A549 (cell line): ENCODE data around the gene AQR. TPM values are rescaled to one million over a fixed set of nuclear protein-coding genes. Genes with fewer than 3 reads are reported as not detected.

ENCODE experiments used
- BHLHE40 ChIP-seq: IDR thresholded peaks from 2 replicates; pipeline ENCODE4 v1.6.1; 2012; ENCODE audit warnings: low read depth, low read length, inconsistent platforms
- CBX2 ChIP-seq: fragments of 200-600 bp; sonication (generic); IDR thresholded peaks from 2 replicates; pipeline ENCODE4 v1.6.1; 2016; ENCODE audit warnings: low read depth, mild to moderate bottlenecking, borderline replicate concordance
- CEBPB ChIP-seq, 2 experiments: fragments of >200 bp in 1 of 2; sonication (Bioruptor Twin) in 1 of 2; formaldehyde crosslinking in 1 of 2; IDR thresholded peaks; 2 replicates each; pipeline ENCODE4 v1.6.1; 2012 to 2016
- CHD4 ChIP-seq: fragments of 200-600 bp; sonication (generic); IDR thresholded peaks from 2 replicates; pipeline ENCODE4 v1.6.1; 2016; ENCODE audit warnings: antibody characterized with exemption, mild to moderate bottlenecking, borderline replicate concordance
- CTCF ChIP-seq: fragments of >200 bp; sonication (Bioruptor Twin); formaldehyde crosslinking; IDR thresholded peaks from 3 replicates; pipeline ENCODE4 v1.5.1; 2016
- EHF ChIP-seq: fragments of 250-450 bp; sonication (Bioruptor Pico); IDR thresholded peaks from 2 replicates; pipeline ENCODE4 v1.5.0; 2020; ENCODE audit warnings: mild to moderate bottlenecking
- EHMT2 ChIP-seq: fragments of 200-600 bp; sonication (generic); IDR thresholded peaks from 2 replicates; pipeline ENCODE4 v1.6.1; 2016; ENCODE audit warnings: antibody characterized with exemption, low read depth, mild to moderate bottlenecking, moderate library complexity
- ELK1 ChIP-seq: fragments of 150-350 bp; IDR thresholded peaks from 2 replicates; pipeline ENCODE4 v1.6.1; 2014; ENCODE audit warnings: low read depth, mild to moderate bottlenecking, low read length
- ESRRA ChIP-seq: fragments of 150-350 bp; IDR thresholded peaks from 2 replicates; pipeline ENCODE4 v1.6.1; 2014; ENCODE audit warnings: mild to moderate bottlenecking, low read length, borderline replicate concordance
- FOSB ChIP-seq: fragments of 250-450 bp; sonication (Bioruptor Pico); IDR thresholded peaks from 2 replicates; pipeline ENCODE4 v1.5.0; 2020; ENCODE audit warnings: mild to moderate bottlenecking, moderate library complexity
- FOSL2 ChIP-seq, 2 experiments: fragments of 450-650 bp in 1 of 2; fragments of >200 bp in 1 of 2; sonication (Bioruptor Twin) in 1 of 2; formaldehyde crosslinking; IDR thresholded peaks; 2 replicates each; pipeline versions ENCODE4 v1.5.0 to v1.6.1; 2016 to 2020; ENCODE audit warnings: mild to moderate bottlenecking in 1 of 2, moderate library complexity in 1 of 2
- FOXS1 ChIP-seq: fragments of 250-450 bp; sonication (Bioruptor Pico); IDR thresholded peaks from 2 replicates; pipeline ENCODE4 v1.5.0; 2020; ENCODE audit warnings: mild to moderate bottlenecking, moderate library complexity
- HES2 ChIP-seq: fragments of >200 bp; sonication (Bioruptor Twin); formaldehyde crosslinking; IDR thresholded peaks from 2 replicates; pipeline ENCODE4 v1.6.1; 2016
- HEYL ChIP-seq: fragments of 250-450 bp; sonication (Bioruptor Pico); IDR thresholded peaks from 2 replicates; pipeline ENCODE4 v1.8.0; 2021; ENCODE audit warnings: mild to moderate bottlenecking, moderate library complexity
- HMGXB4 ChIP-seq: fragments of 250-450 bp; sonication (Bioruptor Pico); IDR thresholded peaks from 2 replicates; pipeline ENCODE4 v1.5.0; 2021; ENCODE audit warnings: mild to moderate bottlenecking, moderate library complexity, borderline replicate concordance
- HOXB13 ChIP-seq: fragments of 250-450 bp; sonication (Bioruptor Pico); IDR thresholded peaks from 2 replicates; pipeline ENCODE4 v1.5.0; 2020; ENCODE audit warnings: low read depth, mild to moderate bottlenecking, moderate library complexity
- HOXB5 ChIP-seq: fragments of 250-450 bp; sonication (Bioruptor Pico); IDR thresholded peaks from 2 replicates; pipeline ENCODE4 v1.5.0; 2020; ENCODE audit warnings: mild to moderate bottlenecking, moderate library complexity
- JUNB ChIP-seq: fragments of >200 bp; sonication (Bioruptor Twin); formaldehyde crosslinking; IDR thresholded peaks from 2 replicates; pipeline ENCODE4 v1.6.1; 2016
- KDM5A ChIP-seq: fragments of 200-600 bp; sonication (generic); IDR thresholded peaks from 2 replicates; pipeline ENCODE4 v1.6.1; 2016; ENCODE audit warnings: antibody characterized with exemption, mild to moderate bottlenecking
- MYC ChIP-seq: IDR thresholded peaks from 2 replicates; pipeline ENCODE4 v1.6.1; 2012; ENCODE audit warnings: mild to moderate bottlenecking, inconsistent platforms, low read length, improper control_type of control experiment, borderline replicate concordance
- NR3C1 ChIP-seq: fragments of >200 bp; sonication (Bioruptor Twin); formaldehyde crosslinking; IDR thresholded peaks from 3 replicates; pipeline ENCODE4 v1.6.1; 2017
- POLR2AphosphoS2 ChIP-seq: conservative IDR thresholded peaks from 2 replicates; pipeline ENCODE4 v1.6.1; 2012; ENCODE audit warnings: low read length, improper control_type of control experiment, inconsistent platforms
- RARB ChIP-seq: fragments of 250-450 bp; sonication (Bioruptor Pico); IDR thresholded peaks from 2 replicates; pipeline ENCODE4 v1.8.0; 2021; ENCODE audit warnings: mild to moderate bottlenecking, moderate library complexity
- RCOR1 ChIP-seq: fragments of 150-350 bp; IDR thresholded peaks from 2 replicates; pipeline ENCODE4 v1.6.1; 2014; ENCODE audit warnings: antibody characterized with exemption, low read length, low read depth
- REST ChIP-seq: fragments of 200-600 bp; sonication (generic); IDR thresholded peaks from 2 replicates; pipeline ENCODE4 v1.6.1; 2016; ENCODE audit warnings: antibody characterized with exemption, mild to moderate bottlenecking, moderate library complexity
- RFX5 ChIP-seq: fragments of 450-650 bp; IDR thresholded peaks from 2 replicates; pipeline ENCODE4 v1.7.1; 2014; ENCODE audit warnings: antibody characterized with exemption, mild to moderate bottlenecking, moderate library complexity
- SMC3 ChIP-seq: fragments of >200 bp; sonication (Bioruptor Twin); formaldehyde crosslinking; IDR thresholded peaks from 3 replicates; pipeline ENCODE4 v1.6.1; 2018; ENCODE audit warnings: inconsistent platforms
- SREBF2 ChIP-seq: fragments of 450-650 bp; IDR thresholded peaks from 2 replicates; pipeline ENCODE4 v1.6.1; 2014; ENCODE audit warnings: mild to moderate bottlenecking, moderate library complexity
- TFCP2L1 ChIP-seq: fragments of 250-450 bp; sonication (Bioruptor Pico); IDR thresholded peaks from 2 replicates; pipeline ENCODE4 v1.5.0; 2021; ENCODE audit warnings: mild to moderate bottlenecking
- TP53 ChIP-seq: fragments of 250-450 bp; sonication (Bioruptor Pico); IDR thresholded peaks from 2 replicates; pipeline ENCODE4 v1.5.0; 2021; ENCODE audit warnings: mild to moderate bottlenecking, moderate library complexity
- USF2 ChIP-seq: fragments of 450-650 bp; IDR thresholded peaks from 2 replicates; pipeline ENCODE4 v1.6.1; 2014; ENCODE audit warnings: antibody characterized with exemption
- ZNF302 ChIP-seq: fragments of 250-450 bp; sonication (Bioruptor Pico); IDR thresholded peaks from 2 replicates; pipeline ENCODE4 v1.9.0; 2021; ENCODE audit warnings: inconsistent platforms, mild to moderate bottlenecking, moderate library complexity
- polyA plus RNA-seq, 4 experiments: library from polyadenylated mRNA; depleted of rRNA in 3 of 4; stranded (reverse); fragments of >200 nt; fragmentation: RNase III in 1 of 4; extraction: RNeasy Plus Mini Kit Qiagen cat#74134 plus additional on column Dnase treatment in 1 of 4; gene quantifications; 2 replicates in 3 of 4; 3 replicates in 1 of 4; pipeline ENCODE4 v1.2.3, GENCODE V29; 2011 to 2017

The AQR gene
- polyA plus RNA-seq, 2 of the 4 experiments (the other 2 are of a cell fraction): 22.3 to 58.5 TPM

- TF ChIP-seq TP53 (CRISPR knock-in tag) (no peak), CTCF (no peak), POLR2AphosphoS2 (no peak), FOSB (no peak), USF2 (no peak), FOXS1 (no peak), FOSL2 (IDR thresholded peaks at IDR 0.05) (peak; percentile 59; the same call in 1 of the 2 replicates), FOSL2 (CRISPR knock-in tag; IDR thresholded peaks at IDR 0.05) (peak; percentile 85), HMGXB4 (CRISPR knock-in tag) (no peak), KDM5A (no peak), EHMT2 (no peak), HEYL (CRISPR knock-in tag) (no peak), MYC (no peak), CEBPB (IDR thresholded peaks at IDR 0.05) (peak in 1 of 2 experiments; percentile 60; a peak in 2 of 4 replicates), REST (no peak), HOXB5 (0 out of 2 replicates have a peak, but pooled peaks have one; percentile 16), NR3C1 (no peak), EHF (CRISPR knock-in tag) (no peak), RCOR1 (no peak), JUNB (peak; percentile 66; the same call in 1 of the 2 replicates), RARB (CRISPR knock-in tag) (no peak), SMC3 (no peak), HOXB13 (CRISPR knock-in tag) (no peak), ZNF302 (no peak), CHD4 (no peak), SREBF2 (no peak), ESRRA (no peak), HES2 (no peak), CBX2 (no peak), BHLHE40 (no peak), ELK1 (no peak), TFCP2L1 (no peak), RFX5 (no peak)
Observed at GRCh38 chr15:34810443-34811129, 159.0 kb downstream of the AQR start (continued).
